Measurements from ENCODE around the gene SORBS1. TPM values are rescaled to one million over a fixed set of nuclear protein-coding genes. Genes with fewer than 3 reads are reported as not detected.

SORBS1 gene
- polyA plus RNA-seq, 6 donors from 2014 or later, result 0.13 to 0.94 TPM; not detected in 4

DNA sequence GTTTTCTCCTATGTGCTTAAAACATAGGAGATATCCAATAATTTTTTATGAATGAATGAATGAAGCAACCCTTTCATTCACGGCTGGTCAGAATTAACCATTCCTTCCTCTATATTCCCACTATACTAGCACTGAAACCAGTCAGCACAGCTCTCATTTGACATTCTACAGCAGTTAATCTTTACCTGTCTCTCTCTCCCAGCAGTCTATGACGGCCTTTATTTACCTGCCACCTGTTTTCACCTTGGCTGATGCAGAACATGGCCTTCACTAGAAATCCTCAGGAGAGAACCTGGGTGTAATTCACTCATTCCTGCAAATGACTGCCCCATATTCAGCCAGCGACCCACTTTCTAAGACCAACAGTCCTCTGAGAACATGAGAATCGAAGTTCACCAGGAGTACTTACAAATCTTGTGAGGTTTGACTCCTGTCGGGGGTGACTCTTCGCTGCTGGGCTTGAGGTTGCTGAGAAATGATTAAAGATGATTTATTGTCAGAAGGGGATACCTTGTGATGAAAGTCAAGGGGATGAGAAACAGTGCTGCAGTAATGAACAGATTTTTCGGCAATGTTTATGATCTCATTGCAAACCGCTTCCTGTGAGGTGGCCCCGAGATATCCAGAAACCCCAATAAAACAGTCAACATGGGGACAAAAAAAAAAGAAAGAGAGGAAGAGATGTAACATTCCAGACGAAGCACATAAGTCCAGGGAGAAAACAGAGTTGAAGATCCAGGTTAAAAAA lies 239.4 kb downstream of the SORBS1 start:
- Mint-ChIP-seq H3K4me3 (peak overlapping the region in 1 of 8 donors; percentile 44), H3K4me1 (peaks cover 9 to 24% (median 10%) of the 10 kb centered on the region in 3 donors), H3K36me3 (peaks cover 0 to 8% of the 10 kb centered on the region in 2 donors), H3K9me3 (peaks cover 0 to 1% (median 0%) of the 10 kb centered on the region in 7 donors), H3K27ac (peak overlapping the region in 1 of 6 donors; percentile 63), H3K27me3 (no peaks in the 10 kb centered on the region)
- no peak for DNase-seq
- no peak for ATAC-seq (ENCODE audit: low read depth in 2 of 2)

DNA sequence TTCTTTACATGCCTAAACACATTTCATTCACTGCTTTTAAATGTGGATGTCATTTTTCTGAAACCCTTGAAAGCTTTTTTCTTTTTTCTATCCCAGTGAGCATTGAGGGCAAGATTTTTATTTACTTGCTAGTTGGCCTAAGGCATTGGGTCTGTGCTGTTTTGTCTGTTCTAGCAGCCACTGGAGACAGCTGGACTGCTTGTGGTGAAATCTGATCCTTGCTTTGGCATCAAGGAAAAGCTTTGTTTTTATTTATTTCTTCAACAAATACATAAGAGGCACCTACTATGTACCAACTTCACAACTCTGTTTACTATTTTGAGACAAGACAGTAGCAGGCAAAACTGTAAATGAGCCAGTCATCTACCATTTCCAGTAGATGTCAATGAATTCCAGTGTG lies 241.9 kb downstream of the SORBS1 start:
- Mint-ChIP-seq H3K27ac (no peak overlapping the region), H3K36me3 (peaks cover 0 to 8% of the 10 kb centered on the region in 2 donors), H3K9me3 (peaks cover 0 to 1% (median 0%) of the 10 kb centered on the region in 7 donors), H3K4me3 (no peak overlapping the region), H3K4me1 (peaks cover 9 to 21% (median 10%) of the 10 kb centered on the region in 3 donors), H3K27me3 (no peaks in the 10 kb centered on the region)
- DNase-seq, result no peak
- ATAC-seq (ENCODE audit: low read depth in 2 of 2), result no peak

DNA sequence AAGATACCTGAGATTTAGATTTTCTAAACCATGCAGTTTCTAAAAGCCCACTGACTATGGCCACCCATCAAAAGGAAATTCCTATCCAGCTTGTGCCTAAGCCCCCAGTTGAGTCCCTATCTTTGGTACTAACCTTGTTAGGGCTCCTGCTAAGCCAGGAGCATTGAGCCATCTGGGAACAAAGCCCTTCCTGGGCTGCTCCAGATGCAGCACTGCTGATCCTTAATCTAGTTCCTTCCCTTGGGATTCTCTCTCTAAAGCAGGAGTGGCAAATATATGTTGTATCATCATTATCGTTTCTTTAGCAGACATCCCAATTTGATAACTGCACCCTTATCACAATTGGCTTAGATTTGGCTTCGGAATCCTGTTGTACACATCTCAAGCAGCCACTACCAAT lies 245.7 kb downstream of the SORBS1 start:
- Mint-ChIP-seq H3K36me3 (peaks cover 0 to 5% of the 10 kb centered on the region in 2 donors), H3K27me3 (no peaks in the 10 kb centered on the region), H3K27ac (no peak overlapping the region), H3K4me1 (peaks cover 7 to 15% (median 9%) of the 10 kb centered on the region in 3 donors), H3K9me3 (peaks cover 0 to 3% (median 0%) of the 10 kb centered on the region in 7 donors), H3K4me3 (no peak overlapping the region)
- ATAC-seq (ENCODE audit: low read depth in 2 of 2), result no peak
- DNase-seq, result no peak

DNA sequence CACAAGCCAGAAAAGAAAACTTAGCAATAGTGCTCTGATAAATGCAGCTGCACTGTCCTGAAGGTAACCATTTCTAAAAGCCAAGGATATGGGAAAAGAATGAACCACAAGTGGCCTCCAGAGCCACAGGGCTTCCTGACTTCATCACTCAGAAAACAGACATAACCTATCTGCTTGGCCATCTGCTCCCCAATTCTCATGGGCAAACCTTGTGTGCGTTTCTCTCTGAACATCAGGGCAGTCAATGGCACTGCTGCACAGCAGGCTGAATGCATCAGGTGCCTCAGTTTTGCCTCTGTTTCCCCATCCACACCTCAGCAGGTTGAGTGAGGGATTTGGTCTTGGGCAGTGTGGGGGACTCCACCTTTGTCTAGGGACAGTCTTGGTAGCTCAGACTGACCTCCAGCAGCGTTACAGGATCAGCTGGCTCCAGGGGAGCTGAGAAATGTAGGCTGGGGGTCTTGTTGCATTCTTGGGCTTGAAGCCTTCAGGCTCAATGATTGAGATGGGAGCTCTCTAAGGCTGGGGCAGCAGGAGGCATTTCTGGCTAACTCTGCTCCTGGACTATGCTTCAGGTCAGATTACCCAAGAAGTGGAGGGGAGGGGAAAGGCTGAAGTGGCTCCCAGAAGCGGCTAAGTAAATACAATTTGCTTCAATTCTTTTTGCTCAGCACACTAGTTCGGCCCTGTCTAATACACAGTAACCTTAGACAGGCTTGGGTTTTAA lies 246.8 kb downstream of the SORBS1 start:
- H3K27me3 Mint-ChIP-seq, result no peaks in the 10 kb centered on the region
- ATAC-seq (ENCODE audit: low read depth in 2 of 2), result no peak
- no peak overlapping the region for H3K4me3 Mint-ChIP-seq
- peaks cover 18 to 20% (median 19%) of the 10 kb centered on the region in 3 donors for H3K4me1 Mint-ChIP-seq
- H3K9me3 Mint-ChIP-seq, result peaks cover 0 to 8% (median 0%) of the 10 kb centered on the region in 7 donors
- peak overlapping the region in 1 of 6 donors; percentile 56 for H3K27ac Mint-ChIP-seq
- peaks cover 0 to 9% of the 10 kb centered on the region in 2 donors for H3K36me3 Mint-ChIP-seq
- DNase-seq, result no peak

GRCh38 chr10:95312986-95313495 lies 248.1 kb downstream of the SORBS1 start:
- Mint-ChIP-seq H3K4me3 (no peak overlapping the region), H3K36me3 (peaks cover 0 to 9% of the 10 kb centered on the region in 2 donors), H3K4me1 (peaks cover 29 to 30% (median 30%) of the 10 kb centered on the region in 3 donors), H3K9me3 (peaks cover 0 to 8% (median 0%) of the 10 kb centered on the region in 7 donors), H3K27me3 (no peaks in the 10 kb centered on the region), H3K27ac (no peak overlapping the region)
- ATAC-seq (ENCODE audit: low read depth in 2 of 2) (no peak), DNase-seq (no peak)

- peaks cover 29 to 34% (median 30%) of the 10 kb centered on the region in 3 donors for H3K4me1 Mint-ChIP-seq
- ATAC-seq (ENCODE audit: low read depth in 2 of 2) (no peak), DNase-seq (no peak)
- peak overlapping the region in 1 of 6 donors; percentile 71 for H3K27ac Mint-ChIP-seq
- H3K4me3 Mint-ChIP-seq, result peak overlapping the region in 2 of 8 donors; percentile 23 to 31
- H3K9me3 Mint-ChIP-seq, result peaks cover 0 to 8% (median 0%) of the 10 kb centered on the region in 7 donors
- H3K36me3 Mint-ChIP-seq, result peaks cover 0 to 9% of the 10 kb centered on the region in 2 donors
- H3K27me3 Mint-ChIP-seq, result no peaks in the 10 kb centered on the region
Measured at GRCh38 chr10:95312257-95312656, 248.9 kb downstream of the SORBS1 start.

GRCh38 chr10:95309958-95310357 lies 251.2 kb downstream of the SORBS1 start:
- Mint-ChIP-seq H3K9me3 (peaks cover 0 to 8% (median 0%) of the 10 kb centered on the region in 7 donors), H3K27me3 (no peaks in the 10 kb centered on the region), H3K4me3 (peak overlapping the region; percentile 29 to 84 (median 77)), H3K27ac (peak overlapping the region; percentile 83 to 94 (median 92)), H3K36me3 (peaks cover 0 to 9% of the 10 kb centered on the region in 2 donors), H3K4me1 (peaks cover 29 to 35% (median 34%) of the 10 kb centered on the region in 3 donors)
- DNase-seq (no peak), ATAC-seq (ENCODE audit: low read depth in 2 of 2) (peak; percentile 72 to 81)

DNA sequence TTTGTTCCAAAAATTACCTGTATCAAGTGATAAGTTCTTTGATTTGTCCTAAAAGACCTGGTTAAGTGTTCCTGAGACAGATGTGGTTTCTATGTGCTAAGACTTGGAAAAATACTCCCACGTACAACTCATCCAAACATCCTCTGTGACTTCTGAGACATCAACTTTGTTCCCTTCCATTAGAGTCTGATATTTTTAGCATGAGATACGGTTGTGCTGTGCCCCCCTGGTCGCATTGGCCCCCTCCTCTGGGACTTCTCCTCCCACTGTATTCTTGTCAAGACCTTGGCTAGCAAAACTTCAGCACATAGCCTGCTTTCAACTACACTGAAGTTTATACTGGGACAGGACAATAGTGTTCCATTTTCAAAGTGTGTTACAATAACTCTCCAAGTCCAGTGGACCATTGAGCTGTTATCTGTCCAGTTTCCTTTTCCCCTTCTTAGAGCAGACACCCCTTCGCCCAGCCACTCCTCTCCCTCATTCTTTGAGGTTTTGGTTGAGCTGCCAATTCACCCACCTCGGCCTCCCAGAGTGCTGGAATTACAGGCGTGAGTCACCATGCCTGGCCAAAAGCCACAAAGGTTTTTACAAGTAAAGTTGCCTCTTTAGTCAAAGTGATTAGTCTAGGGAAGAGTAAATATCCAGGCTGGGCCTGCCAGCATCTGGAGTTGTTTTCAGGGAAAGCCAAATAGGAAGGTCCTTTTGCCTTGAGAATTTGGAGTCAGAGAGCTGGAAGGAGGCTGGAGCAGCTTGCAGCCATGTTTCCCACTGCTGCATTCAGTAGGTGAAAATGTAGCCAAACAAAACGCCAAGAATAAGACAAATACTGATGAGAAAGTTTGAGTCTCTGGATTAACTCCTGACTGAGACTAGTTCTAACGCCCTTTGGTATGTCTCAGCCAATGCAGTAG lies 252.5 kb downstream of the SORBS1 start:
- H3K27ac Mint-ChIP-seq, result peak overlapping the region in 4 of 6 donors; percentile 27 to 78 (median 58)

DNA sequence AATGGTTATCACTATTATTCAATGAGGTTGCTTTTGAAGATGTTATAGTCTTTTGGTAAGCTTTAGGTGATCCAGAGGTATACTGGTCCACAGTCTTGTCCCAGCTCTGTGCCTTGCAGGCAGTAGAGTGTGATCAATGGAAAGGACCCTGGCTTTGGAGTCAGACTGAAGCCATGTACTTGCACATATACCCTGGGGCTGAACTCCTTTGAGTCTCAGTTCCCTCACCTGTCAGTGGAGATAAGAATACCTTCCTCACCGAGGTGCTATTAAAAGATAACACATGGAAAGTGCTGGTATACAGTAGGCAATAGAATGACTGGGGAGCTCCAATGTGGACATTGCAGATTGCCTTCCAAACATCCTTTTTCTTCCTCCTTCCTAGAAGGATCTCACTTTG lies 254.3 kb downstream of the SORBS1 start:
- Mint-ChIP-seq H3K9me3 (peaks cover 0 to 8% (median 0%) of the 10 kb centered on the region in 7 donors), H3K27me3 (no peaks in the 10 kb centered on the region)

More for the DNA sequence above, 252.5 kb downstream of the SORBS1 start:
- DNase-seq (no peak), ATAC-seq (ENCODE audit: low read depth in 2 of 2) (no peak)
- peaks cover 0 to 9% of the 10 kb centered on the region in 2 donors for H3K36me3 Mint-ChIP-seq
- no peaks in the 10 kb centered on the region for H3K27me3 Mint-ChIP-seq
- H3K4me3 Mint-ChIP-seq, result no peak overlapping the region
- H3K4me1 Mint-ChIP-seq, result peaks cover 29 to 35% (median 34%) of the 10 kb centered on the region in 3 donors
- H3K9me3 Mint-ChIP-seq, result peaks cover 0 to 8% (median 0%) of the 10 kb centered on the region in 7 donors

DNA sequence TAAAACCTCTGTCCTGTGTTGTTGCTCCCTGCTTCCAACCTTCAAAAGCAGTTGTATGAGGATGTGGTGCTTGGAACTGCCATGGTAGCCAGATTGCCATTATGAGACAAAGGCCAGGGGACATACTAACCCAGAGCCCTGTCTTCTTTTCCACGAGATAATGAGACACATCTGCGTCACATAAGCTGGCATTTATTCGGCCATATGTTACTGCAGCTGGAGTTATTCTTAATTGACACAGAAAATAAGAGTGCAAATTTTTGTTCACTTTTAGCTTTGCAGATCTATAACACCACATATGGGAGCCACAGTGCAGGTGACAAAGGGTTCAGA lies 254.9 kb downstream of the SORBS1 start:
- H3K9me3 Mint-ChIP-seq, result peaks cover 0 to 8% (median 0%) of the 10 kb centered on the region in 7 donors
- peaks cover 0 to 9% of the 10 kb centered on the region in 2 donors for H3K36me3 Mint-ChIP-seq
- no peak overlapping the region for H3K4me3 Mint-ChIP-seq

More for the DNA sequence above, 254.3 kb downstream of the SORBS1 start:
- no peak overlapping the region for H3K4me3 Mint-ChIP-seq
- no peak overlapping the region for H3K27ac Mint-ChIP-seq
- ATAC-seq (ENCODE audit: low read depth in 2 of 2) (no peak), DNase-seq (no peak)
- peaks cover 0 to 9% of the 10 kb centered on the region in 2 donors for H3K36me3 Mint-ChIP-seq
- H3K4me1 Mint-ChIP-seq, result peaks cover 29 to 35% (median 34%) of the 10 kb centered on the region in 3 donors

DNA sequence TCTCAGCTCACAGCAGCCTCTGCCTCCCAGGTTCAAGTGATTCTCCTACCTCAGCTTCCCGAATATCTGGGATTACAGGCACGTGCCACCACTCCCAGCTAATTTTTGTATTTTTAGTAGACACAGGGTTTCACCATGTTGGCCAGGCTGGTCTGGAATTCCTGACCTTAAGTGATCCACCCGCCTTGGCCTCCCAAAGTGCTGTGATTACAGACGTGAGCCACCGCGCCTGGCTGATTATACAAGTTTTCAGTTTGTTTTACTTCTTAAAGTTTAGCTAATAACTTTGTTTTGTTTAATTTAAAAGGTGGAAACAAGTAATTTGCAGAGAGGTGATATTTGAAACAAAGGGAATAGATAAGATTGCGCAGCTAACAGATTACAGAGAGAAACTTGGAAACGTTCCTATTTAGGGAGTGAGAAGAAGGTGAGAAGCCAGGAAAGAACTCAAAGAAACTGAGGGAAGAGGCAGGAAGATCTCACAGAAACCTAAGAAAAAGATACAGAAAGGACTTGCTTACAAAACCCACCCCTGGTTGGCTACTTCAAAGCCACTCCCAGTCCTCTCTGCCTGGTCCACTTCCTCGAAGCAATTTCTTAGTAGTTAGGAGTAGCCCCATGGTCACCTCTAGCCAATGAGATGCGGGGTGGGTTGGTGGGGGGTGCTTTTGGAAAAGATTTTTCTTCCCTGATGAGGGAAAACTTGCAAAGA lies 255.4 kb downstream of the SORBS1 start:
- peak overlapping the region in 1 of 8 donors; percentile 16 for H3K4me3 Mint-ChIP-seq
- peak overlapping the region in 3 of 6 donors; percentile 16 to 49 (median 49) for H3K27ac Mint-ChIP-seq
- no peaks in the 10 kb centered on the region for H3K27me3 Mint-ChIP-seq
- peaks cover 0 to 7% (median 0%) of the 10 kb centered on the region in 7 donors for H3K9me3 Mint-ChIP-seq
- H3K4me1 Mint-ChIP-seq, result peaks cover 24 to 31% (median 29%) of the 10 kb centered on the region in 3 donors
- no peak for DNase-seq
- peaks cover 0 to 8% of the 10 kb centered on the region in 2 donors for H3K36me3 Mint-ChIP-seq
- ATAC-seq (ENCODE audit: low read depth in 2 of 2), result no peak

More for the DNA sequence above, 254.9 kb downstream of the SORBS1 start:
- Mint-ChIP-seq H3K4me1 (peaks cover 26 to 35% (median 34%) of the 10 kb centered on the region in 3 donors), H3K27me3 (no peaks in the 10 kb centered on the region), H3K27ac (peak overlapping the region in 2 of 6 donors; percentile 28 to 47)
- ATAC-seq (ENCODE audit: low read depth in 2 of 2), result no peak
- no peak for DNase-seq

GRCh38 chr10:95304976-95305375 lies 256.2 kb downstream of the SORBS1 start:
- ATAC-seq (ENCODE audit: low read depth in 2 of 2) (no peak), DNase-seq (no peak)
- Mint-ChIP-seq H3K9me3 (no peaks in the 10 kb centered on the region), H3K4me1 (peaks cover 18 to 23% (median 21%) of the 10 kb centered on the region in 3 donors), H3K36me3 (peaks cover 0 to under 1% of the 10 kb centered on the region in 2 donors), H3K27ac (no peak overlapping the region), H3K4me3 (no peak overlapping the region), H3K27me3 (no peaks in the 10 kb centered on the region)

Measured in naive B cell (primary cell).